ENCODE measurements around the gene PLA2G4C.

DNA sequence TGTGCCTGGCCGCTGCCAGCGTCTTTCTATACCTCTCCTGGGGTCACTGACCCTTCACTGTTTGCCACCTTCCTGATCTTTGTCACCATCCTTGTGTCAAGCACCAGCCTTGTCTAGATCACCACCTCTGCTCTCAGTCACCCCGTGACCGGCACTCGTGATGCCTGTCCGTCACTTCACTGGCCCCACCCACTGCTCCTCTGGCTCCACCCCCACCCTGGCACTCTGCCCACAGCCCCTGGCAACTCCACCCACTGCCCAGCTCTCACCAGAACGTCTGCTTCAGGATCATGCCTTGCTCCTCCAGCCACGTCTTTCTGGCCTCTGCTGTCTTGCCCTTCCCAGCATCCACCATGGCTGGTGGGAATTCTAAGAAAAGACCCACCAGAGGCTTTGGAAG is 24.8 kb upstream of the PLA2G4C start:
- TF ChIP-seq CTCF (IDR thresholded peaks at IDR 0.05) (no peak), POLR2A (IDR thresholded peaks at IDR 0.05) (no peak)
